ENCODE results near the gene HOXB3. TPM values are rescaled to one million over a fixed set of nuclear protein-coding genes. Genes with fewer than 3 reads are reported as not detected.
A peak's percentile ranks its signal among the peaks of the same experiment; 100 is the strongest.

The HOXB3 gene
- total RNA-seq, 1 donor from 2014 or later, result 93.7 TPM

GRCh38 chr17:48617471-48618255, 27.6 kb upstream of the HOXB3 start:
- H3K27ac Mint-ChIP-seq, result peak overlapping the region; percentile 94
- TF ChIP-seq, protein P1, sequence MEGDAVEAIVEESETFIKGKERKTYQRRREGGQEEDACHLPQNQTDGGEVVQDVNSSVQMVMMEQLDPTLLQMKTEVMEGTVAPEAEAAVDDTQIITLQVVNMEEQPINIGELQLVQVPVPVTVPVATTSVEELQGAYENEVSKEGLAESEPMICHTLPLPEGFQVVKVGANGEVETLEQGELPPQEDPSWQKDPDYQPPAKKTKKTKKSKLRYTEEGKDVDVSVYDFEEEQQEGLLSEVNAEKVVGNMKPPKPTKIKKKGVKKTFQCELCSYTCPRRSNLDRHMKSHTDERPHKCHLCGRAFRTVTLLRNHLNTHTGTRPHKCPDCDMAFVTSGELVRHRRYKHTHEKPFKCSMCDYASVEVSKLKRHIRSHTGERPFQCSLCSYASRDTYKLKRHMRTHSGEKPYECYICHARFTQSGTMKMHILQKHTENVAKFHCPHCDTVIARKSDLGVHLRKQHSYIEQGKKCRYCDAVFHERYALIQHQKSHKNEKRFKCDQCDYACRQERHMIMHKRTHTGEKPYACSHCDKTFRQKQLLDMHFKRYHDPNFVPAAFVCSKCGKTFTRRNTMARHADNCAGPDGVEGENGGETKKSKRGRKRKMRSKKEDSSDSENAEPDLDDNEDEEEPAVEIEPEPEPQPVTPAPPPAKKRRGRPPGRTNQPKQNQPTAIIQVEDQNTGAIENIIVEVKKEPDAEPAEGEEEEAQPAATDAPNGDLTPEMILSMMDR (conservative IDR thresholded peaks at IDR 0.05), result no peak
- H3K27me3 Mint-ChIP-seq, result peaks cover 99% of the 10 kb centered on the region
- H3K4me1 Mint-ChIP-seq (ENCODE audit: unreplicated experiment), result peaks cover 34% of the 10 kb centered on the region
- H3K4me3 Mint-ChIP-seq, result peak overlapping the region; percentile 92
- DNase-seq (ENCODE audit: extremely low spot score, unreplicated experiment), result no peak
- H3K9me3 Mint-ChIP-seq, result no peaks in the 10 kb centered on the region
- H3K36me3 Mint-ChIP-seq, result no peaks in the 10 kb centered on the region

DNA sequence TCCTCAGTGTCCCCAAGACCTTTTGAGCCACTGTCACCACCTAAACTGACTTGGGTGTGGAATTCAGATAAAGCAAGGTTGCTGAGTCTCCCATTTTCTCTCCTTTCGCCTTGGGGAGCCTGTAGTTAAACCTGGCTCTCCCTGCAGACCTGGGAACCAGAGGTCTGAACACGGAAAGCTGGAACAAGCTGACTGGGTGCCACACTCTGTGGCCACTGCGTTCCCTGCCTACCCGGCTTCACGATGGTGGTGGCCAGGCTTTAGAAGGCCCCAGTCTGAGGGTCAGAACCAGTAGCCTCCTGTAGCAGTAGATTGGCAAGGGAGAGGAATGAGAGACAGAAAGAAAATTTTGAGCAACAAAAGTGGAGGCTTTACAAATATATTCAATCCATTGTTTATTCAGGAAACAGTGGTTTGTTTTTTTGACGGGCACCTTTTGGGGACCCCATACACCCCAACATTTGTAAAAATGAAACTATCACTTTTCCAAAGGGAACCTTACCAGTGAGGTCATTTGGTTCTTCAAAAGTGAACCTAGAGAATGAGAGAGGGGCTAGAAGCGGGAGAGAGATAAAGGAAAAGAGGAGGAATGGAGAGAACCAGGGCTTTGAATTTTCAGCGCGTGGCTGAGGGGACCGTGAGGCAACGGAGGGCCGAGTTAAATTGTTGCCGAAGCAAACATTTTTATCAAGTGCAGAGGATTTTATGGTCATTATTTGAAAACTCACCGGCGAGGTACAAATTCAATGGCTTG, 26.9 kb upstream of the HOXB3 start:
- peaks cover 39% of the 10 kb centered on the region for H3K4me1 Mint-ChIP-seq (ENCODE audit: unreplicated experiment)
- no peaks in the 10 kb centered on the region for H3K9me3 Mint-ChIP-seq
- H3K27me3 Mint-ChIP-seq, result peaks cover 97% of the 10 kb centered on the region
- peak overlapping the region; percentile 48 for H3K27ac Mint-ChIP-seq
- no peaks in the 10 kb centered on the region for H3K36me3 Mint-ChIP-seq
- H3K4me3 Mint-ChIP-seq, result peak overlapping the region; percentile 92
- DNase-seq (ENCODE audit: extremely low spot score, unreplicated experiment), result no peak
- TF ChIP-seq, protein P1 (conservative IDR thresholded peaks at IDR 0.05), result no peak

GRCh38 chr17:48615963-48616716, 26.1 kb upstream of the HOXB3 start:
- H3K4me1 Mint-ChIP-seq (ENCODE audit: unreplicated experiment), result peaks cover 37% of the 10 kb centered on the region
- peak overlapping the region; percentile 92 for H3K4me3 Mint-ChIP-seq
- DNase-seq (ENCODE audit: extremely low spot score, unreplicated experiment), result no peak
- peak overlapping the region; percentile 58 for H3K27ac Mint-ChIP-seq
- H3K9me3 Mint-ChIP-seq, result no peaks in the 10 kb centered on the region
- TF ChIP-seq, protein P1 (conservative IDR thresholded peaks at IDR 0.05), result no peak
- H3K27me3 Mint-ChIP-seq, result peaks cover 96% of the 10 kb centered on the region
- no peaks in the 10 kb centered on the region for H3K36me3 Mint-ChIP-seq

DNA sequence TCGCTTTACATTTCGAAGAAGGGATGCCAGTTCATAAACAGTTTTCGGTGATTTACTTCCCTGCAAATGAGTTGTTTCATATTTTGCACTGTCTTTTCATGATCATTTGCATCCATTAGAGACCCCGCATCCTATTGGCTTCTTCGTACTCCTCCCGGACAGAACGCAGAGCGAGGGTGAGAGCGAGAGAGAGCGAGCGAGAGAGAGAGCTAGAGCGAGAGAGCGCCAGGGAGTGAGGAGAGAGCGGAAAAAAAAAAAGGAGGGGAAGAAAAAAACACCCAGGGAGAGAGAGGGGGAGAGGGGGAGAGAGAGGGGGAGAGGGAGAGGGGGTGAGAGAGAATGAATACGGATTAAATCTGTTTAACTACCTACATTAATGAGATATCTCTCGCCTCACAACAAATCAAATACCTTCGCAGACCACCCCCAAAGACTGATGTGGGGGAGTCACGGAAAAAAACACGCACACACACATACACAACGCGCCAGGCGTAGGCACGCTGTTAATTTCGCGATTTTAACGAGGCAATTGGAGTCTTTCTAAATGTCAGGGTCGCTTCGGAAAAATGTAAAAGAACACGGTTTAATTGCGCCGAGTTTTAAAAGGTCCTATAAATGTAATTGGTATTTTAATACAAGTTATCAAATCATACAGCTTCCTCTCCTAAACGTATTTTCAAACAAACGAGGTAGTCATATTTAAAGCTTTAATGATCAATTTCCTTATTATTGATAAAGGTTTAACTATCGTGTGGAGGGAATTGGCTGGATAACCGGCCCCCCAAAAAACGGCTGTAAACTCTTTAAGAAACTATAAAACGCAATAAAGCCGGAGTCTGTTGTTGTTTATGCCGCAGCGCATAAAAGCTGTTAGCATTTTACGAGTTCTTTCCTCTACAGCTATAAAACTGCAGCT, 25.3 kb upstream of the HOXB3 start, which contains the start of gene HOXB8:
Gene HOXB8 (minus strand): TSS at position 246 of the 916 bp plus-strand sequence. CDS start 588 bp downstream, outside the sequence.
- H3K4me3 Mint-ChIP-seq, result peak within 1 kb of the TSS; percentile 92
- H3K27me3 Mint-ChIP-seq, result peaks cover 94% of the 10 kb centered on the region
- H3K4me1 Mint-ChIP-seq (ENCODE audit: unreplicated experiment), result peaks cover 41% of the 10 kb centered on the region
- no peak for DNase-seq (ENCODE audit: extremely low spot score, unreplicated experiment)
- TF ChIP-seq, protein P1 (conservative IDR thresholded peaks at IDR 0.05), result no peak
- H3K36me3 Mint-ChIP-seq, result no peaks in the 10 kb centered on the region
- H3K27ac Mint-ChIP-seq, result peak within 1 kb of the TSS; percentile 58
- no peaks in the 10 kb centered on the region for H3K9me3 Mint-ChIP-seq

Data from type B pancreatic cell (in vitro differentiated cells).